ENCODE data around the gene GJD3. TPM values are rescaled to one million over a fixed set of nuclear protein-coding genes. Genes with fewer than 3 reads are reported as not detected.
A peak's percentile ranks its signal among the peaks of the same experiment; 100 is the strongest.

Gene GJD3
- total RNA-seq, 1 experiment from 2014 or later = not detected

DNA sequence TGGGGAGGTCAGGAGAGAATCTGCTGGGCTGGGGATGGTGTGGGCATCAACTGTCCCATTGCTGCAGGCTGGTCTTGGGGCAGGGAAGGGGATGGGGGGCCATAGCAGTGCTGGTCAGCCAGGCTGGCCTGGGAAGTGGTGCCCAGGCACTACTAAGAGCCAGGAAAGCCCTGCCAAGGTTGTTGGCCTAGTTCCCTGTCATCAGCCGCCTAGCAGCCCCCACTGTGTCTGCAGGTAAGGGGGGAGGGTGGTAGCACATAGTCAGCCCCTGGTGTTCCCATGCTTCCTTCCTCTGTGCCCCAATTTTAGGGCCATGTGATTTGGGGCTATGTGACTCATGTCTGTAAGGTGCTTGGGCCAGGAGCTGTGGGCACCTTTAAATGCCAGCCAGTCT lies 17.8 kb downstream of the GJD3 start:
- no peak overlapping the region for H4K8ac ChIP-seq (replicated peaks; ENCODE audit: insufficient read length, low read depth, low read length)
- no peaks in the 10 kb centered on the region for H3K79me1 ChIP-seq (ENCODE audit: insufficient read depth, low read depth, low read length, poor library complexity, severe bottlenecking)
- H2BK120ac ChIP-seq (ENCODE audit: low read depth, low read length, poor library complexity, severe bottlenecking) = no peak overlapping the region
- H2BK20ac ChIP-seq (ENCODE audit: low read depth, low read length, poor library complexity, severe bottlenecking) = no peak overlapping the region
- H3K4ac ChIP-seq (ENCODE audit: low read depth, low read length) = no peak overlapping the region
- H2BK15ac ChIP-seq (ENCODE audit: low read depth, low read length) = no peak overlapping the region
- peak overlapping the region; percentile 59 to 73 for H3K4me3 Mint-ChIP-seq
- no peak overlapping the region for H4K91ac ChIP-seq (ENCODE audit: insufficient read length, low read depth, low read length)
- H4K20me1 ChIP-seq (ENCODE audit: control insufficient read depth, insufficient read depth, insufficient read length) = no peaks in the 10 kb centered on the region
- H3K56ac ChIP-seq (ENCODE audit: insufficient read length, low read depth, low read length) = no peak overlapping the region
- no peaks in the 10 kb centered on the region for H3K9me3 Mint-ChIP-seq
- H3T11ph ChIP-seq (ENCODE audit: low read length) = no peak overlapping the region
- peaks cover 18% of the 10 kb centered on the region; the same call in 1 of the 2 replicates for H3K27me3 ChIP-seq (ENCODE audit: insufficient read depth, low read length)
- H3K4me1 ChIP-seq (ENCODE audit: insufficient read depth, low read length) = peaks cover 23% of the 10 kb centered on the region
- H3K4me2 ChIP-seq (ENCODE audit: insufficient read depth, insufficient read length, low read length) = peak overlapping the region; percentile 4
- H3K4me1 Mint-ChIP-seq = peaks cover 76 to 81% of the 10 kb centered on the region in 2 experiments
- H3K27ac Mint-ChIP-seq = peak overlapping the region in 1 of 3 experiments; percentile 93; a peak in 2 of 7 replicates
- H4K5ac ChIP-seq (ENCODE audit: insufficient read length, low read depth, low read length) = no peak overlapping the region
- no peak overlapping the region for H3K9ac ChIP-seq (ENCODE audit: extremely low read depth, insufficient read length, low read length)
- TF ChIP-seq, protein P1, sequence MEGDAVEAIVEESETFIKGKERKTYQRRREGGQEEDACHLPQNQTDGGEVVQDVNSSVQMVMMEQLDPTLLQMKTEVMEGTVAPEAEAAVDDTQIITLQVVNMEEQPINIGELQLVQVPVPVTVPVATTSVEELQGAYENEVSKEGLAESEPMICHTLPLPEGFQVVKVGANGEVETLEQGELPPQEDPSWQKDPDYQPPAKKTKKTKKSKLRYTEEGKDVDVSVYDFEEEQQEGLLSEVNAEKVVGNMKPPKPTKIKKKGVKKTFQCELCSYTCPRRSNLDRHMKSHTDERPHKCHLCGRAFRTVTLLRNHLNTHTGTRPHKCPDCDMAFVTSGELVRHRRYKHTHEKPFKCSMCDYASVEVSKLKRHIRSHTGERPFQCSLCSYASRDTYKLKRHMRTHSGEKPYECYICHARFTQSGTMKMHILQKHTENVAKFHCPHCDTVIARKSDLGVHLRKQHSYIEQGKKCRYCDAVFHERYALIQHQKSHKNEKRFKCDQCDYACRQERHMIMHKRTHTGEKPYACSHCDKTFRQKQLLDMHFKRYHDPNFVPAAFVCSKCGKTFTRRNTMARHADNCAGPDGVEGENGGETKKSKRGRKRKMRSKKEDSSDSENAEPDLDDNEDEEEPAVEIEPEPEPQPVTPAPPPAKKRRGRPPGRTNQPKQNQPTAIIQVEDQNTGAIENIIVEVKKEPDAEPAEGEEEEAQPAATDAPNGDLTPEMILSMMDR (conservative IDR thresholded peaks at IDR 0.05) = no peak
- H3K27me3 Mint-ChIP-seq (ENCODE audit: low read depth) = peaks cover 91% of the 10 kb centered on the region
- no peak overlapping the region for H2AK5ac ChIP-seq (ENCODE audit: insufficient read length, low read length)
- no peaks in the 10 kb centered on the region for H3K9me3 ChIP-seq (ENCODE audit: control insufficient read depth, low read depth, low read length)
- no CpG with 5 or more reads among the region's 1 CpG for WGBS (ENCODE audit: extremely low coverage, insufficient read length, low lambda C conversion rate)
- H3K79me2 ChIP-seq (ENCODE audit: insufficient read depth, low read length) = no peaks in the 10 kb centered on the region
- no peak overlapping the region for H3K27ac ChIP-seq (ENCODE audit: insufficient read length, low read depth, low read length)
- no peak for DNase-seq
- no peak overlapping the region for H2BK5ac ChIP-seq (ENCODE audit: insufficient read length, low read length)
- peaks cover 7 to 15% (median 14%) of the 10 kb centered on the region in 3 experiments; a peak in 5 of 7 replicates for H3K36me3 Mint-ChIP-seq (ENCODE audit: insufficient read depth in 1 of 3, low read depth in 3 of 3)
- H2BK12ac ChIP-seq (ENCODE audit: insufficient read length, low read depth, low read length) = no peak overlapping the region
- no peak overlapping the region for H2AFZ ChIP-seq (ENCODE audit: low read length)
- no peak overlapping the region for H3K14ac ChIP-seq (ENCODE audit: insufficient read depth, low read length)
- H3K18ac ChIP-seq (ENCODE audit: insufficient read length, low read depth, low read length) = peak overlapping the region; percentile 19
- H3K23ac ChIP-seq (ENCODE audit: insufficient read length, low read depth, low read length) = no peak overlapping the region
- peaks cover 19% of the 10 kb centered on the region for H3K23me2 ChIP-seq (ENCODE audit: insufficient read length, low read depth, low read length, poor library complexity, severe bottlenecking)
